HG02840 (cell line): ENCODE data around the gene AP3S2.
"Not testable (repeated sequence)": the region's sequence is repeated elsewhere in the genome, so short reads cannot be mapped to it uniquely, and the experiment has no call there.

ENCODE experiments used
- ATAC-seq: cut with Tn5 transposase; IDR thresholded peaks from one replicate; pipeline ENCODE4 v1.9.1; 2021; ENCODE audit warnings: mild to moderate bottlenecking, moderate library complexity, moderate number of reproducible peaks; ENCODE audit not compliant: unreplicated experiment, low FRiP score

Gene AP3S2

DNA sequence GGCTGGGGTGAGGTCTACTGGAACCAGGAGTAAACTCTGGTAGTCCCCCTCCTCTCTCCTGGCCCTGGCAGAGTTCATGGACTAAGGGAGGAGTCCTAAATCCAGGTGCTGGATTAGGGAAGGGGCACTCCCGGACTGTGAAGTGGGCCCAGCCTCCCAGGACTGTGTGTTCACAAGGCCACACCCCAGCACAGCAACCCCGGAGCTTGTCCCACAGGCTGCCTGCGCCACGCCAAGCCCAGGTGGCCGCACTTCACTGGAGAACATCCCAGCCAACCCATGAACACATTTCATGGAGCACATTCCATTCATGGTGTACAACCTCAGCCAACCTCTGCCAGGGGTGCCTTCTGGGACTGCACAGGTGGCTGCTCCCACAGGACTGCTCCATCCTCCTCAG is 10.7 kb upstream of the AP3S2 start:
- ATAC-seq: no peak

GRCh38 chr15:89903858-89904130 is 10.0 kb upstream of the AP3S2 start:
- ATAC-seq: no peak

GRCh38 chr15:89903015-89903857 is 9.4 kb upstream of the AP3S2 start:
- ATAC-seq: no peak

GRCh38 chr15:89900849-89901248 is 7.1 kb upstream of the AP3S2 start:
- no peak for ATAC-seq

- no peak for ATAC-seq
These were observed 6.3 kb upstream of the AP3S2 start for GRCh38 chr15:89899951-89900567.

GRCh38 chr15:89899295-89899945 is 5.6 kb upstream of the AP3S2 start:
- no peak for ATAC-seq

DNA sequence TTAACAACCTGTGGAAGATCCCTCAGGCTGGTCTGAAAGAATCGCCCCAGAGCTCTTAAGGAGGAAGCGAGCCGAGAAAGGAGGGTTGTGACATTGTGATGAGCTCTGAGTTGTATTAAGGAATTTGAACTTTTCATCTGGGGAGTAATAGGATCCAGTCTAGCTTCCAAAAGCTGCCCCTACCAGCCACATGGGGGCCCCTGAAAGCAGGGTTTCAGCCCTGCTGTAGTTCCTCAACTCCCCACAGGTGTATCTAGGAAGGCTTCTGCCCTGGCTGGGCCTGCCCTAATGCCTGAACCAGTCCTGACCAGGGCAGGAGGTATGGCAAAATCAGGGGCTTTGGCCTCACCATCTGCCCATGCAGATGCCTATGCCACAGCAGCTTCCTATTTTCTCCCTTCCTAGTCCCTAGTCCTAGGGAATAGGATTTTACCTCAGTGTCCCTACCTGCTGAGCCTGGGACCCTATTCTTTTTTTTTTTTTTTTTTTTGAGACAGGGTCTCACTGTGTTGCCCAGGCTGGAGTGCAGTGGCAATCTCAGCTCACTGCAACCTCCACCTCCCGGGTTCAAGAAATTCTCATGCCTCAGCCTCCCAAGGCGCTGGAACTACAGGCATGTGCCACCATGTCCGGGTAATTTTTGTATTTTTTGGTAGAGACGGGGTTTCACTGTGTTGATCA is 5.0 kb upstream of the AP3S2 start:
- no peak for ATAC-seq

- ATAC-seq: no peak
These were observed 4.4 kb upstream of the AP3S2 start for GRCh38 chr15:89898146-89898545.

GRCh38 chr15:89893027-89893426 is 767 bp downstream of the AP3S2 start:
- ATAC-seq: no peak

DNA sequence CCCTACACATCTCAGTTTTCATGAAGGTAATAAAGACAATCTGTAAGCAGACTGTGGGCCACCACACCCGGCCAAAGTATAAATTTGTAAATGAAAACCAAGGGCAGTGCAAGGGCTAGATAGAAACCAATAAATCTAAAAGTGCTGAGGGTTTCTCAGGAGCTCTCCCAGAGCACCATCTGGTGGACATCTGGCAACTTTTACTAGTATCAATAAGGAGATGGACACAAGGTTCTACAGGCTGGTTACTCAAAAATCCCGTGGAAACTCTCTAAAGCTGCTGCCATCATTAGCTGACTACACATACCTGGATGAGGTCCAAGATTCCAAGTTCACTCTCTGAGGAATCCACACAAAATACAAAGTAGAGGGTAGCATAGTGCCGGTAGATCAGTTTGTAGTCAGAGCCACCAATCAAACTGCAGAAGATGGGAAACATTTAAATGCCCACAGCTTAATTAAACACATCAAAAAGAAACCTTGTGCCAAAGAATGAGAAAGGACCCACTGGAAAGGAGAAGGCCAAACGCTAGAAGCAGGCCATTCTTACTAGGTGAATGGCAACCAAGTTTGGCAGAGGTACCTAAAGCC is 5.5 kb downstream of the AP3S2 start:
- no peak for ATAC-seq

DNA sequence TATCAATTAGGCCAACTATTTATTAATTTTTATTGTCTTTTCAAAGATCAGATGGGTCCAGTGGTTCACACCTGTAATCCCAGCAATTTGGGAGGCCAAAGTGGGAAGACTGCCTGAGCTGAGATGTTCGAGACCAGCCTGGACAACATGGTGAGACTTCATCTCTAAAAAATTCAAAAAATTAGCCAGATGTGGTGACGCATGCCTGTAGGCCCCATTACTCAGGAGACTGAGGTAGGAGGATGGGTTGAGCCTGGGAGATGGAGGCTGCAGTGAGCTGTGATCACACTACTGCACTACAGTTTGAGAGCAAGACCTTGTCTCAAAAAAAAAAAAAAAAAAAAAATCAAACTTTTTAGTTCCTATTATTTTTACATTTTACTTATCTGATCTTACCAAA is 8.2 kb downstream of the AP3S2 start:
- no peak for ATAC-seq

DNA sequence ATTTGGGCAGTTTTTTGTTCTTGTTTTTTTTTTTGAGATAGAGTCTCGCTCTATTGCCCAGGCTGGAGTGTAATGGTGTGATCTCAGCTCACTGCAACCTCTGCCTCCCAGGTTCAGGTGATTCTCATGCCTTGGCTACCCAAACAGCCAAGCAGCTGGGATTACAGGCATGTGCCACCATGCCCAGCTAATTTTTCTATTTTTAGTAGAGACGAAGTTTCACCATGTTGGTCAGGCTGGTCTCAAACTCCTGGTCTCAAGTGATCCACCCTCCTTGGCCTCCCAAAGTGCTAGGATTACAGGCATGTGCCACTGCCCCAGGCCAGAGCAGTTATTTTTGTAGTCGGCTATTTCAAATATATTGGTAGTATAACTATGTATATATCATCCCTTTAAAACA is 8.6 kb downstream of the AP3S2 start:
- ATAC-seq: not testable (repeated sequence)

- ATAC-seq: no peak
These were observed 10.3 kb downstream of the AP3S2 start for GRCh38 chr15:89883518-89883917.

DNA sequence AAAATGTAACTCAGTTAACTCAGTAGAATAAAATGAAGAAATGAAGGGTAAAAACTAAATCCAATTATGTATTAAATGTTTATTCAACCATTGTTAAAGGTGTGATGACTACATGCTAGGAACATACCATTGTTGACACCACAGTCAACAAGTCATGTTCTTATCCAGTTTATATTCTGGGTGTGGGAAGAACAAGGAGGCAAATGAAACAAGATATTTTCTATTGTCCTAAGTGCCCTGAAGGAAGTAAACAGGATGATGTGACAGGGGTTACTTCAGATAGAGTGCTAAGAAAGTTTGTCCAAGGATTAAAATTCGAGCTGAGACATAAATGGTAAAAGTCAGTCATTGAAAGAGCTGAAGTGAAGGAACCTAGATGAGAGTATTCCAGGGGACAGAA is 13.1 kb downstream of the AP3S2 start:
- ATAC-seq: no peak

- ATAC-seq: no peak
These were observed 15.5 kb downstream of the AP3S2 start for GRCh38 chr15:89878323-89878722.

- ATAC-seq: no peak
These were observed 16.7 kb downstream of the AP3S2 start for GRCh38 chr15:89877083-89877425.

DNA sequence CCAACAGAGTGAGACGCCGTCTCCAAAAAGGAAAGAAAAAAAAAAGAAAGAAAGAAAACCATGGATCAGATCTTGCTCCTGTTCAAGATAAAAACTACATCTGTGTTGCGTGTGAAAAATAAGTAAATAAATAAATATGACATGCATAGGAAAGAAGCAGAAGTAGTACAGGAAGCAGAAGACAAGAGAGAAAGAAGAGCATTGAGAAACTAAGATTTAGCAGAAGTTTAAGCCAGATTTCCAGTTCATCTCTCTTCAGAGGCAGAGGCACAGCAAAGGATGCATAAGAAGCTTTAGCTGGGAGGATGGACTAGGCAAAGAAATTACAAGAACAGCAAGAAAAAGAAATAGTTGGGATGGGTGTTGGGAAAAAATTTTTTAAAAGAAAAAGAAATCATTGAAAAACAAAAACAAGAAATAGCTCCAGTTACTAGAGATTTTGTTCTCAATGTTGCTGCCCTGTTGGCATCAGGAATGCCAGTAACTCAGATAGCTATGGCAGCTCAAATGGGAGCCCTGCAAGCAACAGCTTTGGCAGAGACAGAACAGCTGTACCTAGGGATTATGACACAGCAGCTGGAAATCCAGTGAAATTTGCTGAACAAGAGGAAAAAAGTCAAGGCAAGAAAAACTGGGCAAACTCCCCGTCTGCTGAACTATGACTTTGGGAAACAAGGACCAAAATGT is 17.3 kb downstream of the AP3S2 start:
- no peak for ATAC-seq

DNA sequence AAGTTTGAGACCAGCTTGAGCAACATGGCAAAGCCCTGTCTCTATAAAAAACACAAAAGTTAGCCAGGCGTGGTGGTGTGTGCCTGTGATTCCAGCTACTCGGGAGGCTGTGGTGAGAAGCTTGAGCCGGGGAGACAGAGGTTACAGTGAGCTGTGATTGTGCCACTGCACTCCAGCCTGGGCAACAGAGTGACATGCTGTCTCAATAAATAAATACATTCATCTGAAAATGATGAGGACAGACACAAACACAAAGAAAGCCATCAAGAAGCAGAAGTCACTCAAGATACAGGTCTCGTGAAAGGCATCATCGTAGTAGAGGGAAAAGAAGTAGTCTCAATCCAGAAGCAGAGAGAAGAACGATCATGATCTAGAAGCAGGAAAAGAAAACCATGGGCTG is 18.1 kb downstream of the AP3S2 start:
- no peak for ATAC-seq

DNA sequence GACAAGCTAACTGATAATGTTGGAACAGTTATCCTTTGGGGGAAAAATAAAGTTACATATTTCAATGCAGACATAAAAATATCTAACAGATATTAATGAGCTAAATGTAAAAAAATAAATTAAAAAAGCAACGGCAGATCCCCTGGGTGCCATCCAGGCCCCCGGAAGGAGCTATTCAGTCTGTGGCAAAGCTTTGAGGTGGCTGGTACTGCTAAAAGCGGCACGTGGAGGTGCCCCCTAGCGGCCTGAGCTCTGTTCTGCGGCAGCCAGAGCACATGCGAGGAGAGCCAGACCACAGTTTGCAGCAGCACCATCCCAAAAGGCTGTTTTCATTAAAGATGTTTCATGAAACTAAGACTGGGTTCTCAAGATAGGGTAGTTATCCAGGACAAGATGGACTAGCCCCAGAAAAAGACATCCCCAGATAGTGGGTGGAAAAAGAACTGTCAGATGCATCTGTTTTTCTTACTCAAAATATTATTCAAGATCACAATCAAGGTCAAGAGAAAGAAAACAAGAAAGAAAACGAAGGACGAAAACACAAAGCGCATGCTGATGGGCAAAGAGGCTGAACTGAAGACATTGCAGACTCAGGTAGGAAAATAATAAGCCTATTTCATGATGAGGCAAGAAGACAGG is 18.7 kb downstream of the AP3S2 start:
- no peak for ATAC-seq

DNA sequence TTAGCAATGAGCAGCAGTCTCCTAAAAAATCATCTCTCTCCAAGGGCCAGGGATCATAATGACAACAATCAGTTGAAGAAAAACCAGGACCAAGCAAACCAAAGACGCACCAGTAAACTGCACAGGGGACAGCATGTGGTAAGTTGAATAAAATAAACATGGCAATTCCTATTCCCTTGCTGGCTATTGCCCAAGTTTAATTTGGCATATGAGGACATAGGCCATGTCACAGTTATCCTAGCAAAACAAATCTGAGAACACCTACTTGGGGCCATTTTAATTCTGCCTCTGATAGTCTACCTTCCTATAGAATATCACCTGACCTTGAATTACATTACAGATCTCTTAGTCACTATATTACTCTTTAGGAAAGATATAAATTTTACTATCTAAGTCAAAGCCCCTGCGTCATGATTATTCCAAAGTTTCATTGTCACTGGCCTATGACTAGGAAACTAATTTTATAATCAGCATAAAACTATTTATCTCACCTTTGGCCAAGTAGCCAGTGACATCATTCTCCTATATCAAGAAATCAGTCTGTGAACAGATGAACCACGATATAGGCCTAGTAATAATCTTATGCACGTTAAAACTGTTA is 23.0 kb downstream of the AP3S2 start:
- no peak for ATAC-seq
